Progenitor cell of endocrine pancreas (in vitro differentiated cells): ENCODE measurements around the gene FZD8. TPM values are rescaled to one million over a fixed set of nuclear protein-coding genes. Genes with fewer than 3 reads are reported as not detected.
A peak's percentile ranks its signal among the peaks of the same experiment; 100 is the strongest.

ENCODE experiments used
- DNase-seq: peaks from one replicate; pipeline ENCODE4 v3.0.0; 2021; ENCODE audit warnings: low spot score; ENCODE audit not compliant: unreplicated experiment
- H3K27ac Mint-ChIP-seq: 2 replicates; pipeline ENCODE4 v1.8.0; 2021; ENCODE audit warnings: mild to moderate bottlenecking, moderate library complexity, mixed read lengths
- H3K27me3 Mint-ChIP-seq: 2 replicates; pipeline ENCODE4 v1.8.0; 2021; ENCODE audit warnings: mixed read lengths
- H3K36me3 Mint-ChIP-seq: 2 replicates; pipeline ENCODE4 v1.8.0; 2022; ENCODE audit warnings: mixed read lengths; ENCODE audit not compliant: insufficient read depth
- H3K4me1 Mint-ChIP-seq: 2 replicates; pipeline ENCODE4 v1.8.0; 2021; ENCODE audit warnings: low read depth, mixed read lengths
- H3K4me3 Mint-ChIP-seq: 2 replicates; pipeline ENCODE4 v1.8.0; 2021; ENCODE audit warnings: low read depth, mild to moderate bottlenecking, moderate library complexity, mixed read lengths
- H3K9me3 Mint-ChIP-seq: 2 replicates; pipeline ENCODE4 v1.8.0; 2021; ENCODE audit warnings: low read depth, mixed read lengths
- CTCF ChIP-seq: fragments of 200-600 bp; sonication (generic); IDR thresholded peaks from one replicate; pipeline ENCODE4 v1.5.0; 2021; ENCODE audit warnings: antibody characterized with exemption, mild to moderate bottlenecking; ENCODE audit not compliant: unreplicated experiment
- total RNA-seq: library from RNA; stranded (reverse); gene quantifications from 2 replicates; pipeline ENCODE4 v1.2.1, GENCODE V29; 2021

FZD8 gene
- total RNA-seq, 1 donor from 2014 or later = 27.4 TPM

GRCh38 chr10:35605191-35605590, 36.9 kb downstream of the FZD8 start, which contains the start of gene GJD4:
Gene GJD4 (plus strand): TSS chr10:35605341. CDS start chr10:35605568, 227 bp downstream.
- peaks cover 2% of the 10 kb centered on the region for H3K36me3 Mint-ChIP-seq
- H3K27me3 Mint-ChIP-seq = peaks cover 6% of the 10 kb centered on the region
- H3K9me3 Mint-ChIP-seq = peaks cover 6% of the 10 kb centered on the region
- DNase-seq = no peak
- no peak within 1 kb of the TSS for H3K4me3 Mint-ChIP-seq
- H3K4me1 Mint-ChIP-seq = no peaks in the 10 kb centered on the region
- no peak for TF ChIP-seq CTCF
- no peak within 1 kb of the TSS for H3K27ac Mint-ChIP-seq

- Mint-ChIP-seq H3K36me3 (no peaks in the 10 kb centered on the region), H3K4me3 (no peak overlapping the region), H3K4me1 (no peaks in the 10 kb centered on the region), H3K9me3 (no peaks in the 10 kb centered on the region), H3K27me3 (peaks cover 10% of the 10 kb centered on the region), H3K27ac (peak overlapping the region; percentile 8)
- TF ChIP-seq CTCF = peak; percentile 10
- no peak for DNase-seq
Measured at GRCh38 chr10:35600193-35600592, 41.9 kb downstream of the FZD8 start.

DNA sequence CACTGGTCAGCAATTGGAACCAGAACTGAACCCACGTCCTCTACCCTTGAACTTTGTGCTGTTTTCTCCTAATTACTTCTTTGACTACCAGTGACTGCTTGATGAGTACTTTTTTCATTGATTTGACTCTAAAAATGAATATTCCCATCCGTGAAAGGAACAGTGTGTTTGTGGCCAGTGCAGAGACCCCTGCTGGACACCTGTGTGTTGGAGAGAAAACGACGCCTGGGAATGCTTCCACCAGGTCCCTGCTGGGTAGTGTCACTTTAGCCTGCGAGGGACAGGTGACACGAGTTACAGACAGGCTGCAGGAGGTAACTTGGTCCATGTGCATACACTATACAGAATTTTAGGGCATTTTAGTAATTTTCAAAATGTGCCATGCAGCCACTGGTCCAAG, 43.7 kb downstream of the FZD8 start:
- Mint-ChIP-seq H3K4me1 (no peaks in the 10 kb centered on the region), H3K27ac (no peak overlapping the region), H3K27me3 (peaks cover 7% of the 10 kb centered on the region), H3K4me3 (no peak overlapping the region), H3K36me3 (no peaks in the 10 kb centered on the region), H3K9me3 (no peaks in the 10 kb centered on the region)
- no peak for DNase-seq
- peak; percentile 51 for TF ChIP-seq CTCF

DNA sequence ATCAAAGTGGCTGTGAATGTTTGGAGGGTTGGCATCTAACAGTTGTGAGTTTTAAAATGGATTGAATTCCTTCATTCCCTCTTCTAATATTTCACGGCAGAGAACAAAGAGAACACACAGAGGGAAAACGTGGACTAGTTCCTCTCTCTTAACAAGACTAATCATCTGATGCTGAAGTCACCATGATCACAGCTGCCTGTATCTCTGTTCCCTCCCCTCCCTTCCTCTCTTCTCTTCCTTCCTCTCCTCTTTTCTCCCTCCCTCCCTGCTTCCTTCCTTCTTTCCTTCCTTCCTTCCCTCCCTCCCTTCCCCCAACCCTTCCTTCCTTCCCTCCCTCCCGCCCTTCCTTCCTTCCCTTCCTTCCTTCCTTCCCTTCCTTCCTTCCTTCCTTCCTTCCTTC, 47.0 kb downstream of the FZD8 start:
- Mint-ChIP-seq H3K36me3 (no peaks in the 10 kb centered on the region), H3K27ac (no peak overlapping the region), H3K4me3 (no peak overlapping the region), H3K9me3 (peaks cover 9% of the 10 kb centered on the region), H3K27me3 (peaks cover 7% of the 10 kb centered on the region), H3K4me1 (no peaks in the 10 kb centered on the region)
- no peak for TF ChIP-seq CTCF
- DNase-seq = no peak

GRCh38 chr10:35594115-35595079, 47.7 kb downstream of the FZD8 start:
- DNase-seq = no peak
- Mint-ChIP-seq H3K27ac (no peak overlapping the region), H3K9me3 (peaks cover 9% of the 10 kb centered on the region), H3K4me1 (no peaks in the 10 kb centered on the region), H3K27me3 (peaks cover 7% of the 10 kb centered on the region), H3K36me3 (no peaks in the 10 kb centered on the region), H3K4me3 (no peak overlapping the region)
- no peak for TF ChIP-seq CTCF
